Measurements from ENCODE around the gene CUL4A. TPM values are rescaled to one million over a fixed set of nuclear protein-coding genes. Genes with fewer than 3 reads are reported as not detected.
"Not testable (repeated sequence)": the region's sequence is repeated elsewhere in the genome, so short reads cannot be mapped to it uniquely, and the experiment has no call there.

CUL4A gene
- total RNA-seq, 6 experiments from 2014 or later, result 90.5 to 104 (median 97.0) TPM

DNA sequence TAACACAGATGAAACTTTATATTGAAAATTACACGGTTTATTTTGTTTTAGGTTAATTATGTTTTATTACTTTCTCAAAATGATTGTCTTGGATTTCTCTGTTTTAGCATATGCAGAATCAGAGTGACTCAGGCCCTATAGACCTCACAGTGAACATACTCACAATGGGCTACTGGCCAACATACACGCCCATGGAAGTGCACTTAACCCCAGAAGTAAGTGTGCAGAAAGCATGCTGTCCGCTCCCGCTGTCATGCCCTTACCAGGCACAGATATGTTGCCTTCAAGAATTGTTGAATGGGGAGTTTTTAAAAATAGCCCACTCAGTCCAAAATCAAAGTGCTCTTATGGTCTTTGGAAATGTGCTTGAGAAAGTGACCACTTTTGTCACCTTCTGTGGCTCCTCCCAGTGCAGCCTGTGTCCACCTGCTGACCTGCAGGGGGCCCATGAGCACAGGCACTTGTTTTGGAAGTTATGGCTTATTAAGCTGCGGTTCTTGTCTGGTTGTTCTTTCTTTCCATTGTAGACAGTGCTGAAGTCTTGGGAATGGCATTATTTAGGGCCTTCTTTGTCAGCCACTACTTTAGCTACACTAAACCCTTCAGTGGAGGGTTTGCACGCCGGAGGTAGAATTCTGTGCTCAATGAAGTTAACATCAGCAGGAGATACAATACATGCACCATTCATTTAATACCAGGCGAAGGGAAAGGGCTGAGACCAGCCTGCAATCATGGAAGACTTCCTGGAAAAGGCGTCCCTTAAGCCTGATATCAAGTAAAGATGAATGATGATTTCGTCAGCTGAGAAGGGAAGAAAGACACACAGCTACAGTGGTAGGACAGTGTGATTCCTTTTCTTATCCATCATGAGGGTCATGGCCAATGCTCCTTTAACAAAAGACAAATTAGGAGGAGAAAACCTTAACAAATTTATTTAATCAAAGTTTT is 36.7 kb downstream of the CUL4A start:
- Mint-ChIP-seq H3K36me3 (ENCODE audit: low read depth) (peaks cover 66% of the 10 kb centered on the region), H3K4me3 (no peak overlapping the region)

GRCh38 chr13:113252516-113253095 is 43.2 kb downstream of the CUL4A start:
- no peaks in the 10 kb centered on the region for H3K9me3 Mint-ChIP-seq
- no peak overlapping the region for H3K4me3 Mint-ChIP-seq
- H3K27me3 Mint-ChIP-seq (ENCODE audit: insufficient read depth), result no peaks in the 10 kb centered on the region; the same call in none of the 2 replicates
- TF ChIP-seq, protein P1, sequence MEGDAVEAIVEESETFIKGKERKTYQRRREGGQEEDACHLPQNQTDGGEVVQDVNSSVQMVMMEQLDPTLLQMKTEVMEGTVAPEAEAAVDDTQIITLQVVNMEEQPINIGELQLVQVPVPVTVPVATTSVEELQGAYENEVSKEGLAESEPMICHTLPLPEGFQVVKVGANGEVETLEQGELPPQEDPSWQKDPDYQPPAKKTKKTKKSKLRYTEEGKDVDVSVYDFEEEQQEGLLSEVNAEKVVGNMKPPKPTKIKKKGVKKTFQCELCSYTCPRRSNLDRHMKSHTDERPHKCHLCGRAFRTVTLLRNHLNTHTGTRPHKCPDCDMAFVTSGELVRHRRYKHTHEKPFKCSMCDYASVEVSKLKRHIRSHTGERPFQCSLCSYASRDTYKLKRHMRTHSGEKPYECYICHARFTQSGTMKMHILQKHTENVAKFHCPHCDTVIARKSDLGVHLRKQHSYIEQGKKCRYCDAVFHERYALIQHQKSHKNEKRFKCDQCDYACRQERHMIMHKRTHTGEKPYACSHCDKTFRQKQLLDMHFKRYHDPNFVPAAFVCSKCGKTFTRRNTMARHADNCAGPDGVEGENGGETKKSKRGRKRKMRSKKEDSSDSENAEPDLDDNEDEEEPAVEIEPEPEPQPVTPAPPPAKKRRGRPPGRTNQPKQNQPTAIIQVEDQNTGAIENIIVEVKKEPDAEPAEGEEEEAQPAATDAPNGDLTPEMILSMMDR (IDR thresholded peaks at IDR 0.05), result no peak
- H3K27ac Mint-ChIP-seq, result no peak overlapping the region
- H3K36me3 Mint-ChIP-seq (ENCODE audit: low read depth), result peaks cover 44% of the 10 kb centered on the region
- no peaks in the 10 kb centered on the region for H3K4me1 Mint-ChIP-seq (ENCODE audit: low read depth)
- DNase-seq, result no peak

More for the DNA sequence above, 36.7 kb downstream of the CUL4A start:
- Mint-ChIP-seq H3K27ac (no peak overlapping the region), H3K27me3 (ENCODE audit: insufficient read depth) (no peaks in the 10 kb centered on the region; the same call in none of the 2 replicates), H3K9me3 (no peaks in the 10 kb centered on the region), H3K4me1 (ENCODE audit: low read depth) (no peaks in the 10 kb centered on the region)
- DNase-seq, result no peak
- TF ChIP-seq, protein P1 (IDR thresholded peaks at IDR 0.05), result peak; percentile 64

DNA sequence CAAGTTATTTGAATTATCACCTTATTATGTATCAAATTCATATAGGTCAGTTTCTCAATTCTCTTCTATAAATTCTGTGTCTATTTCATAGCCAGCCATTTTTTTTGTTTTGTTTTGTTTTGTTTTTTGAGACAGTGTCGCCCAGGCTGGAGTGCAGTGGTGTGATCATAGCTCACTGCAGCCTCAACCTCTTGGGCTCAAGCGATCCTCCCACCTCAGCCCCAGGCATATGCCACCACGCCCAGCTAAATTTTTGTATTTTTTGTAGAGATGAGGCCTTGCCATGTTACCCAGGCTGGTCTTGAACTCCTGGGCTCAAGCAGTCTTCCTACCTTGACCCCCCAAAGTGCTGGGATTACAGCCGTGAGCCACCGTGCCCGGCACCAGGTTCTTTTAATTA is 48.5 kb downstream of the CUL4A start:
- H3K36me3 Mint-ChIP-seq (ENCODE audit: low read depth), result peaks cover 21% of the 10 kb centered on the region
- H3K4me1 Mint-ChIP-seq (ENCODE audit: low read depth); H3K27me3 Mint-ChIP-seq (ENCODE audit: insufficient read depth); H3K9me3 Mint-ChIP-seq; H3K4me3 Mint-ChIP-seq; H3K27ac Mint-ChIP-seq; DNase-seq: not testable (repeated sequence)

DNA sequence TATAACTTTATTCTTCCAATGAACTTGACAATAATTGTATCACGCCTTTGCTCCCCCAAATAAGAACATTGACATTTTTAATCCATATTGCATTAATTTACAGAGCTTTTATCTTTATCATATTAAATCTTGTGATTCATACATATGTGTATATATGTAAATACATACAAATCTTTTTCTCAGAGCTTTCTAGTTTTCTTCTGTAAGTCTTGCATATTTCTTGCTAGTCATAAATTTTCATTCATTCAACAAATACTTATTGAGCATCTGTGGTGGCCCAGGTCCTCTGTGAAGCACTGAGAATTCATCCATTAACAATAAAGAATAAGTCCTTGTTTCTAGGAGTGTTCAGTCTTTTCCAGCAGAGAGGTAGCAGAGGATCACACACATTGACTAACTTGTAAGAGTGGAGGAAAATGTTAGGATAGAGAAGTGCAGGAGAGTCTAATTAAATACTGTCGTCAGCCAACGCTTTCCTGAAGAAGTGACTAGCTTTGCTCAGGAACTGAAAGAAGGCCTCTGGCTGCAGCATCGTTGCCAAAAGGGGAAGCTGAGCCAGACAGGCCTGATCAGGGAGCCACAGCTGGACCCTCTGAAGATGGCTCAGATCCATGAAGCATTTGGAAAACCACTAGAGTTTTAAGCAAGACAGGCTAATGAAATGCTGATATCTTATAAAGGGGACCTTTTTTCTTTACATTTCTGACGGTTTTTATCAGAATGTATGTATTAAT is 49.1 kb downstream of the CUL4A start:
- H3K27me3 Mint-ChIP-seq (ENCODE audit: insufficient read depth), result no peaks in the 10 kb centered on the region
- H3K4me1 Mint-ChIP-seq (ENCODE audit: low read depth), result no peaks in the 10 kb centered on the region
- no peak overlapping the region for H3K4me3 Mint-ChIP-seq
- TF ChIP-seq, protein P1 (IDR thresholded peaks at IDR 0.05), result no peak
- no peaks in the 10 kb centered on the region for H3K9me3 Mint-ChIP-seq
- H3K27ac Mint-ChIP-seq, result no peak overlapping the region
- DNase-seq, result no peak
- peaks cover 22% of the 10 kb centered on the region for H3K36me3 Mint-ChIP-seq (ENCODE audit: low read depth)

DNA sequence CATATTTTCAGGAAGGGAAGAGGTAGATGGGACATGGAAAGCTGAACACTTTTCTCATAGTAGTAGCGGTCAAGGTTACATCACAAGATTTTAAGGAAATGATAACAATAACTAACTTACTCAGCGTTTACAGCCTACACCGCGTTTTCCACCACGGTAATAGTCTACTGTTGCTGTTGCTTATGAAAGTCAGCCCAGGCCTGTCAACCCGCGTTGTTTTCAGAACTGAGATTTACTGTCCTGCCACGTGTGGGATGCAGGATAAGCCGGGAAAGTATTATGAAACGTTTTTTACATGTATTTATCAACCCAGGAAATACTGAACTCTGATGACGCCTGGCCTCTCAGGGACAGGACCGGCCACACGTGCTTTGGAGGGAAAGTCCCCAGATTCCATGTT is 51.6 kb downstream of the CUL4A start:
- H3K27me3 Mint-ChIP-seq (ENCODE audit: insufficient read depth), result no peaks in the 10 kb centered on the region
- H3K4me3 Mint-ChIP-seq, result no peak overlapping the region
- H3K4me1 Mint-ChIP-seq (ENCODE audit: low read depth), result no peaks in the 10 kb centered on the region
- no peaks in the 10 kb centered on the region for H3K9me3 Mint-ChIP-seq
- peaks cover 30% of the 10 kb centered on the region for H3K36me3 Mint-ChIP-seq (ENCODE audit: low read depth)
- no peak overlapping the region for H3K27ac Mint-ChIP-seq
- TF ChIP-seq, protein P1 (IDR thresholded peaks at IDR 0.05), result no peak
- no peak for DNase-seq

DNA sequence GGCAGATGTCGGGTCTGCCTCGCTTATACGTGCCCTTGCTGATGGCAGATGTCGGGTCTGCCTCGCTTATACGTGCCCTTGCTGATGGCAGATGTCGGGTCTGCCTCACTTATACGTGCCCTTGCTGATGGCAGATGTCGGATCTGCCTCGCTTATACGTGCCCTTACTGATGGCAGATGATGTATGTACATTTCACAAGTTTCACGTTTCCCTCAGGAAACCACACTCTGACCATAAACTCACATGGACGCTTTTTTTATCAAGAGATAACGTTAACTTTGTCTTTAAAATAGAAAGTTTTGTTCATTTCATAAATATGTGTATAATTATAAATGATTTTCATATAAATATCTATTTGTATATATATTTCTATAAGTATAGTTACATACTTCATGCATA is 53.6 kb downstream of the CUL4A start:
- not testable (repeated sequence) for H3K4me3 Mint-ChIP-seq; H3K9me3 Mint-ChIP-seq; H3K4me1 Mint-ChIP-seq (ENCODE audit: low read depth); H3K27me3 Mint-ChIP-seq (ENCODE audit: insufficient read depth); DNase-seq; H3K27ac Mint-ChIP-seq
- peaks cover 29% of the 10 kb centered on the region for H3K36me3 Mint-ChIP-seq (ENCODE audit: low read depth)

All from HFFc6 (cell line).